IMR-90 (cell line): ENCODE measurements around the gene TPGS1. TPM values are rescaled to one million over a fixed set of nuclear protein-coding genes. Genes with fewer than 3 reads are reported as not detected.

Experiments used
- ATAC-seq: fragments of 200-7000 bp; cut with Tn5 transposase; 2 replicates; pipeline ENCODE4 v1.9.1; 2020; ENCODE audit warnings: low read depth, mild to moderate bottlenecking, moderate library complexity
- BruUV-seq: library from RNA; stranded (reverse); fragments of 400-500 nt; replicated peaks from 2 replicates; lab custom pipeline; 2021; lab: Mats Ljungman, UMichigan
- CTCF ChIA-PET: fragments of 300-600 bp; formaldehyde crosslinking; extraction: SDS; loops from one replicate; lab custom pipeline; 2021; ENCODE audit warnings: antibody characterized with exemption; lab: Yijun Ruan, JAX
- POLR2A ChIA-PET: fragments of 300-600 bp; sonication (Branson Sonifier 250); formaldehyde crosslinking; loops from one replicate; lab custom pipeline; 2022; ENCODE audit warnings: antibody characterized with exemption; ENCODE audit not compliant: unreplicated experiment; lab: Charles Lee
- DNase-seq: peaks from one replicate; pipeline ENCODE4 v3.0.0; 2013
- H2AFZ ChIP-seq: replicated peaks from 2 replicates; pipeline ENCODE3; 2013; ENCODE audit warnings: low read length, mild to moderate bottlenecking; ENCODE audit not compliant: poor library complexity
- H2AK5ac ChIP-seq: 2 replicates; pipeline ENCODE4 v1.6.1; 2013; ENCODE audit warnings: low read depth, low read length, inconsistent platforms
- H2AK9ac ChIP-seq: replicated peaks from 2 replicates; pipeline ENCODE3; 2013; ENCODE audit warnings: mild to moderate bottlenecking, low read depth, low read length, moderate library complexity; ENCODE audit not compliant: poor library complexity
- H2BK120ac ChIP-seq: 2 replicates; pipeline ENCODE4 v1.6.1; 2013; ENCODE audit warnings: low read depth, low read length, inconsistent platforms
- H2BK15ac ChIP-seq: 3 replicates; pipeline ENCODE4 v1.6.1; 2013; ENCODE audit warnings: low read depth, low read length, inconsistent platforms
- H2BK20ac ChIP-seq: 2 replicates; pipeline ENCODE4 v1.6.1; 2013; ENCODE audit warnings: low read depth, mild to moderate bottlenecking, inconsistent platforms, low read length, moderate library complexity
- H2BK5ac ChIP-seq: 2 replicates; pipeline ENCODE4 v1.6.1; 2013; ENCODE audit warnings: mild to moderate bottlenecking, low read depth, low read length, inconsistent platforms; ENCODE audit not compliant: poor library complexity, severe bottlenecking
- H3K14ac ChIP-seq: replicated peaks from 2 replicates; pipeline ENCODE4 v1.6.1; 2013; ENCODE audit warnings: low read depth, low read length, inconsistent platforms
- H3K18ac ChIP-seq: 2 replicates; pipeline ENCODE4 v1.6.1; 2013; ENCODE audit warnings: low read depth, low read length, control low read depth
- H3K23ac ChIP-seq: 2 replicates; pipeline ENCODE4 v1.6.1; 2013; ENCODE audit warnings: low read depth, low read length, inconsistent platforms
- H3K27ac ChIP-seq: 2 replicates; pipeline ENCODE4 v1.5.1; 2013; ENCODE audit warnings: mild to moderate bottlenecking, control low read depth, low read length; ENCODE audit not compliant: insufficient read depth
- H3K27me3 ChIP-seq: 2 replicates; pipeline ENCODE4 v1.6.1; 2013; ENCODE audit warnings: low read length; ENCODE audit not compliant: control insufficient read depth, insufficient read depth
- H3K36me3 ChIP-seq: 2 replicates; pipeline ENCODE4 v1.6.1; 2013; ENCODE audit warnings: low read length, mixed read lengths; ENCODE audit not compliant: control insufficient read depth, insufficient read depth
- H3K4ac ChIP-seq: 2 replicates; pipeline ENCODE4 v1.6.1; 2013; ENCODE audit warnings: low read depth, low read length, inconsistent platforms
- H3K4me1 ChIP-seq: 2 replicates; pipeline ENCODE4 v1.6.1; 2013; ENCODE audit warnings: low read length, mixed read lengths; ENCODE audit not compliant: control insufficient read depth, insufficient read depth
- H3K4me2 ChIP-seq: 2 replicates; pipeline ENCODE4 v1.6.1; 2013; ENCODE audit warnings: low read depth, mild to moderate bottlenecking, control low read depth, low read length, moderate library complexity
- H3K4me3 ChIP-seq: 2 replicates; pipeline ENCODE4 v1.5.1; 2013; ENCODE audit warnings: low read depth, mild to moderate bottlenecking, control low read depth, low read length, moderate library complexity; ENCODE audit not compliant: insufficient read depth
- H3K56ac ChIP-seq: 2 replicates; pipeline ENCODE4 v1.6.1; 2013; ENCODE audit warnings: low read length, inconsistent platforms; ENCODE audit not compliant: insufficient read depth; ENCODE audit errors: extremely low read depth
- H3K79me1 ChIP-seq, 2 experiments: 2 replicates each; pipeline ENCODE4 v1.6.1; 2013; ENCODE audit warnings: low read length in 2 of 2, inconsistent platforms in 1 of 2, low read depth in 1 of 2
- H3K9ac ChIP-seq: 2 replicates; pipeline ENCODE4 v1.6.1; 2013; ENCODE audit warnings: low read depth, low read length, control low read depth
- H3K9me1 ChIP-seq: 2 replicates; pipeline ENCODE4 v1.6.1; 2013; ENCODE audit warnings: low read length, inconsistent platforms; ENCODE audit not compliant: insufficient read depth
- H3K9me3 ChIP-seq: 2 replicates; pipeline ENCODE4 v1.6.1; 2013; ENCODE audit warnings: low read length; ENCODE audit not compliant: control insufficient read depth, insufficient read depth
- H4K20me1 ChIP-seq: 2 replicates; pipeline ENCODE4 v1.6.1; 2013; ENCODE audit warnings: low read length, inconsistent platforms; ENCODE audit not compliant: insufficient read depth
- H4K5ac ChIP-seq: 2 replicates; pipeline ENCODE4 v1.6.1; 2013; ENCODE audit warnings: mild to moderate bottlenecking, low read depth, low read length, control low read depth
- H4K8ac ChIP-seq, 2 experiments: 2 replicates each; pipeline ENCODE4 v1.6.1; 2013; ENCODE audit warnings: low read depth in 2 of 2, low read length in 2 of 2, control low read depth in 1 of 2, inconsistent platforms in 1 of 2
- H4K91ac ChIP-seq: 2 replicates; pipeline ENCODE4 v1.6.1; 2013; ENCODE audit warnings: low read depth, low read length, inconsistent platforms; ENCODE audit not compliant: insufficient read depth
- BHLHE40 ChIP-seq: fragments of 150-350 bp; IDR thresholded peaks from 2 replicates; pipeline ENCODE4 v1.6.1; 2016; ENCODE audit warnings: mild to moderate bottlenecking, low read depth, low read length
- CEBPB ChIP-seq: IDR thresholded peaks from 2 replicates; pipeline ENCODE4 v1.6.1; 2012; ENCODE audit warnings: low read depth, low read length, improper control_type of control experiment
- CHD1 ChIP-seq: IDR thresholded peaks from 2 replicates; pipeline ENCODE4 v1.6.1; 2012; ENCODE audit warnings: low read depth, low read length, improper control_type of control experiment
- FOS ChIP-seq: fragments of 150-350 bp; IDR thresholded peaks from 2 replicates; pipeline ENCODE4 v1.6.1; 2016; ENCODE audit warnings: low read depth, low read length
- MAFK ChIP-seq: IDR thresholded peaks from 2 replicates; pipeline ENCODE4 v1.6.1; 2012; ENCODE audit warnings: low read depth, low read length, improper control_type of control experiment
- MAZ ChIP-seq: IDR thresholded peaks from 2 replicates; pipeline ENCODE4 v1.6.1; 2012; ENCODE audit warnings: low read depth, mild to moderate bottlenecking, low read length, improper control_type of control experiment, moderate library complexity, borderline replicate concordance
- MXI1 ChIP-seq: IDR thresholded peaks from 2 replicates; pipeline ENCODE4 v1.6.1; 2012; ENCODE audit warnings: low read depth, mild to moderate bottlenecking, low read length, moderate library complexity, borderline replicate concordance
- NFE2L2 ChIP-seq: fragments of 150-350 bp; IDR thresholded peaks from 2 replicates; pipeline ENCODE4 v1.6.1; 2016; ENCODE audit warnings: low read depth, mild to moderate bottlenecking, low read length
- POLR2A ChIP-seq: IDR thresholded peaks from 2 replicates; pipeline ENCODE4 v1.6.1; 2012; ENCODE audit warnings: mild to moderate bottlenecking, low read depth, low read length
- RAD21 ChIP-seq: IDR thresholded peaks from 2 replicates; pipeline ENCODE4 v1.6.1; 2012; ENCODE audit warnings: low read length, improper control_type of control experiment
- RCOR1 ChIP-seq: IDR thresholded peaks from 2 replicates; pipeline ENCODE4 v1.6.1; 2012; ENCODE audit warnings: mild to moderate bottlenecking, low read length, improper control_type of control experiment; ENCODE audit not compliant: insufficient replicate concordance
- RFX5 ChIP-seq: IDR thresholded peaks from 2 replicates; pipeline ENCODE4 v1.8.0; 2012; ENCODE audit warnings: low read depth, mild to moderate bottlenecking, low read length, moderate library complexity
- SMC3 ChIP-seq: fragments of 150-350 bp; IDR thresholded peaks from 2 replicates; pipeline ENCODE4 v1.6.1; 2016; ENCODE audit warnings: low read depth, mild to moderate bottlenecking, antibody characterized with exemption, low read length, moderate library complexity
- WGBS, 2 experiments: methylation state at CpG; one replicate each; pipeline versions ENCODE4 v1.1.5 to v1.1.7; 2013; ENCODE audit warnings: missing lambda C conversion rate in 2 of 2; ENCODE audit not compliant: insufficient read length in 1 of 2; ENCODE audit errors: extremely low coverage in 2 of 2; 5-methylcytosine and 5-hydroxymethylcytosine counted together
- dilution Hi-C: fragments of 300-500 bp; cut with HindIII; formaldehyde crosslinking; loops from one replicate; pipeline ENCODE4 v1.14.3; 2018; ENCODE audit warnings: low sequenced_read_pairs; ENCODE audit not compliant: unreplicated experiment
- in situ Hi-C: fragments of 300-500 bp; cut with MboI; formaldehyde crosslinking; loops from 3 replicates; pipeline ENCODE4 v1.14.3; 2019; ENCODE audit warnings: low sequenced_read_pairs, inconsistent platforms, mixed read lengths
- intact Hi-C: fragments of 100-400 bp; cut with micrococcal nuclease; formaldehyde crosslinking; loops from 2 replicates; pipeline ENCODE4 v1.10.0; 2022
- polyA plus RNA-seq, 3 experiments: library from polyadenylated mRNA; depleted of rRNA; stranded (reverse); fragments of >200 nt; gene quantifications; 2 replicates each; pipeline ENCODE4 v1.2.3, GENCODE V29; 2012; ENCODE audit warnings: low replicate concordance in 1 of 3
- total RNA-seq: library from RNA; depleted of rRNA; stranded (reverse); fragments of >200 nt; gene quantifications from 2 replicates; pipeline ENCODE4 v1.2.3, GENCODE V29; 2012
- TF ChIP-seq, protein P1 (sequence below): fragments of 150-350 bp; IDR thresholded peaks from 2 replicates; pipeline ENCODE4 v1.6.1; 2017; ENCODE audit warnings: mild to moderate bottlenecking, antibody characterized with exemption, low read length, low read depth
- TF ChIP-seq, protein P2 (sequence below): fragments of 150-350 bp; IDR thresholded peaks from 2 replicates; pipeline ENCODE4 v1.6.1; 2016; ENCODE audit warnings: low read depth, mild to moderate bottlenecking, low read length, moderate library complexity, borderline replicate concordance
- TF ChIP-seq, protein P3 (sequence below): conservative IDR thresholded peaks from 2 replicates; pipeline ENCODE4 v1.5.1; 2012; ENCODE audit warnings: mild to moderate bottlenecking, low read depth, low read length, improper control_type of control experiment

Gene TPGS1
- total and polyA plus RNA-seq, 2 of the 4 experiments (the other 2 are of a cell fraction): 2.7 to 6.3 TPM

DNA sequence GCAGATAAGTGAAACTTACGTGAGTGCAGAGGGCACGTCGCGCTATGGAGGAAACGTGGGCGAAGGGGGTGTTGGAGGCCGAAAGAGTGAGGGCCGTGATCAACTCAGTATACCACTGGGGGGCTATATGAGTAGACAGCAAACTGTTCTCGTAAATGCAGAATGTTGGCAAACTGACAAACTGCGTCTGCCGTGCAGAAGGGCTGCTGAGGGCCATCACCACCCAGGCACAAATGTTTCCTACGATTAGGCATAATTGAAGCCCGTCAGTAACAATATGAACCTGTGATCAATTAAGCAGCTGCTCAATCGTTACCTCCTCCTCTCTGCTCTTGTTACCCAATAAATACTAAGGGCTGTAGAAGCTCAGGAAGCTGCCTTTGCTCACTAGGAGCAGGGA lies 28.3 kb upstream of the TPGS1 start:
- no peak overlapping the region for H2BK5ac ChIP-seq
- H2AK5ac ChIP-seq: no peak overlapping the region
- no peak overlapping the region for H3K56ac ChIP-seq
- dilution Hi-C loops: no loop called here
- no peak overlapping the region for H4K91ac ChIP-seq
- POLR2A ChIA-PET: no interaction called here
- TF ChIP-seq RFX5 (no peak), FOS (no peak), MXI1 (no peak), MAFK (no peak), NFE2L2 (no peak), RCOR1 (no peak), SMC3 (no peak), RAD21 (no peak), POLR2A (no peak), CHD1 (no peak), CEBPB (no peak), MAZ (no peak), BHLHE40 (no peak)
- TF ChIP-seq, protein P1, sequence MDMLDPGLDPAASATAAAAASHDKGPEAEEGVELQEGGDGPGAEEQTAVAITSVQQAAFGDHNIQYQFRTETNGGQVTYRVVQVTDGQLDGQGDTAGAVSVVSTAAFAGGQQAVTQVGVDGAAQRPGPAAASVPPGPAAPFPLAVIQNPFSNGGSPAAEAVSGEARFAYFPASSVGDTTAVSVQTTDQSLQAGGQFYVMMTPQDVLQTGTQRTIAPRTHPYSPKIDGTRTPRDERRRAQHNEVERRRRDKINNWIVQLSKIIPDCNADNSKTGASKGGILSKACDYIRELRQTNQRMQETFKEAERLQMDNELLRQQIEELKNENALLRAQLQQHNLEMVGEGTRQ: no peak
- TF ChIP-seq, protein P2, sequence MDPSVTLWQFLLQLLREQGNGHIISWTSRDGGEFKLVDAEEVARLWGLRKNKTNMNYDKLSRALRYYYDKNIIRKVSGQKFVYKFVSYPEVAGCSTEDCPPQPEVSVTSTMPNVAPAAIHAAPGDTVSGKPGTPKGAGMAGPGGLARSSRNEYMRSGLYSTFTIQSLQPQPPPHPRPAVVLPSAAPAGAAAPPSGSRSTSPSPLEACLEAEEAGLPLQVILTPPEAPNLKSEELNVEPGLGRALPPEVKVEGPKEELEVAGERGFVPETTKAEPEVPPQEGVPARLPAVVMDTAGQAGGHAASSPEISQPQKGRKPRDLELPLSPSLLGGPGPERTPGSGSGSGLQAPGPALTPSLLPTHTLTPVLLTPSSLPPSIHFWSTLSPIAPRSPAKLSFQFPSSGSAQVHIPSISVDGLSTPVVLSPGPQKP: no peak
- TF ChIP-seq, protein P3, sequence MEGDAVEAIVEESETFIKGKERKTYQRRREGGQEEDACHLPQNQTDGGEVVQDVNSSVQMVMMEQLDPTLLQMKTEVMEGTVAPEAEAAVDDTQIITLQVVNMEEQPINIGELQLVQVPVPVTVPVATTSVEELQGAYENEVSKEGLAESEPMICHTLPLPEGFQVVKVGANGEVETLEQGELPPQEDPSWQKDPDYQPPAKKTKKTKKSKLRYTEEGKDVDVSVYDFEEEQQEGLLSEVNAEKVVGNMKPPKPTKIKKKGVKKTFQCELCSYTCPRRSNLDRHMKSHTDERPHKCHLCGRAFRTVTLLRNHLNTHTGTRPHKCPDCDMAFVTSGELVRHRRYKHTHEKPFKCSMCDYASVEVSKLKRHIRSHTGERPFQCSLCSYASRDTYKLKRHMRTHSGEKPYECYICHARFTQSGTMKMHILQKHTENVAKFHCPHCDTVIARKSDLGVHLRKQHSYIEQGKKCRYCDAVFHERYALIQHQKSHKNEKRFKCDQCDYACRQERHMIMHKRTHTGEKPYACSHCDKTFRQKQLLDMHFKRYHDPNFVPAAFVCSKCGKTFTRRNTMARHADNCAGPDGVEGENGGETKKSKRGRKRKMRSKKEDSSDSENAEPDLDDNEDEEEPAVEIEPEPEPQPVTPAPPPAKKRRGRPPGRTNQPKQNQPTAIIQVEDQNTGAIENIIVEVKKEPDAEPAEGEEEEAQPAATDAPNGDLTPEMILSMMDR: no peak
- H3K79me1 ChIP-seq: no peaks in the 10 kb centered on the region
- no peaks in the 10 kb centered on the region for H3K36me3 ChIP-seq
- no peak overlapping the region for H3K9ac ChIP-seq
- H2BK20ac ChIP-seq: no peak overlapping the region
- H3K18ac ChIP-seq: no peak overlapping the region
- H4K5ac ChIP-seq: no peak overlapping the region
- no peaks in the 10 kb centered on the region for H3K4me1 ChIP-seq
- H2BK15ac ChIP-seq: no peak overlapping the region
- no peak overlapping the region for H3K4me3 ChIP-seq
- in situ Hi-C loops: no loop called here
- H3K27me3 ChIP-seq: peaks cover 5% of the 10 kb centered on the region; the same call in 1 of the 2 replicates
- no peak overlapping the region for H3K14ac ChIP-seq
- H3K4ac ChIP-seq: no peak overlapping the region
- no peak overlapping the region for H3K4me2 ChIP-seq
- CTCF ChIA-PET: no interaction called here
- H3K9me1 ChIP-seq: no peaks in the 10 kb centered on the region
- H2BK120ac ChIP-seq: no peak overlapping the region
- no peak overlapping the region for H4K8ac ChIP-seq
- intact Hi-C loops: no loop called here
- no peak overlapping the region for H2AK9ac ChIP-seq
- no peak overlapping the region for H3K27ac ChIP-seq
- H3K9me3 ChIP-seq: no peaks in the 10 kb centered on the region
- DNase-seq (no peak), ATAC-seq (no peak)
- H2AFZ ChIP-seq: peak overlapping the region; percentile 56
- BruUV-seq: no TSS peak
- 13% methylated on average over 4 of the region's 14 CpGs; no CpG with 5 or more reads in 1 of the 2 experiments for WGBS, 2 experiments
- no peak overlapping the region for H3K23ac ChIP-seq
- no peaks in the 10 kb centered on the region for H4K20me1 ChIP-seq
